Thoracic aorta (tissue), 2 donors: Measurements from ENCODE around the gene LIN7C. TPM values are rescaled to one million over a fixed set of nuclear protein-coding genes. Genes with fewer than 3 reads are reported as not detected.

Experiments
- ATAC-seq: fragments of 150-250 bp; one replicate; pipeline ENCODE4 v1.8.0; 2017; ENCODE audit warnings: low read depth; ENCODE audit not compliant: insufficient number of reproducible peaks, low FRiP score
- DNase-seq: peaks from one replicate; pipeline ENCODE4 v3.0.0-alpha.2; 2020; ENCODE audit warnings: low spot score
- H3K27ac ChIP-seq, 2 donors: fragments of 200-600 bp; sonication (generic); 1 replicate in 1 of 2; 2 replicates in 1 of 2; pipeline ENCODE4 v1.5.1; 2016; ENCODE audit warnings: mild to moderate bottlenecking in 2 of 2, moderate library complexity in 2 of 2
- H3K27me3 ChIP-seq: fragments of 200-600 bp; sonication (generic); replicated peaks from 2 replicates; pipeline ENCODE4 v1.6.0; 2016; ENCODE audit warnings: mild to moderate bottlenecking; ENCODE audit not compliant: insufficient read depth
- H3K36me3 ChIP-seq: fragments of 200-600 bp; sonication (generic); one replicate; pipeline ENCODE4 v1.5.1; 2016
- H3K4me1 ChIP-seq, 2 donors: fragments of 200-600 bp; sonication (generic); 1 replicate in 1 of 2; 2 replicates in 1 of 2; pipeline versions ENCODE4 v1.5.1 to v1.6.0; 2016; ENCODE audit warnings: low read depth in 2 of 2, mild to moderate bottlenecking in 1 of 2; ENCODE audit not compliant: control insufficient read depth in 1 of 2
- H3K4me3 ChIP-seq: fragments of 200-600 bp; sonication (generic); 2 replicates; pipeline ENCODE4 v1.5.1; 2016; ENCODE audit warnings: mild to moderate bottlenecking
- H3K9me3 ChIP-seq: fragments of 200-600 bp; sonication (generic); 2 replicates; pipeline ENCODE4 v1.5.1; 2016
- CTCF ChIP-seq: fragments of 200-600 bp; sonication (generic); IDR thresholded peaks from one replicate; pipeline ENCODE4 v1.5.1; 2019; ENCODE audit warnings: antibody characterized with exemption
- total RNA-seq, 2 donors: library from RNA; depleted of rRNA; stranded (reverse); fragments of >200 nt; gene quantifications; one replicate each; pipeline versions ENCODE4 v1.1.0 to v1.2.3, GENCODE V29; 2016

LIN7C gene
- total RNA-seq, 2 donors from 2014 or later: 26.9 to 51.3 TPM

- H3K4me1 ChIP-seq: peaks cover 20 to 31% of the 10 kb centered on the region in 2 donors
- no peak for DNase-seq
- no peaks in the 10 kb centered on the region for H3K9me3 ChIP-seq
- H3K36me3 ChIP-seq: no peaks in the 10 kb centered on the region
- TF ChIP-seq CTCF: no peak
- no peak overlapping the region for H3K4me3 ChIP-seq
- H3K27me3 ChIP-seq: no peaks in the 10 kb centered on the region
- no peak for ATAC-seq
- no peak overlapping the region for H3K27ac ChIP-seq
These were observed 5.5 kb downstream of the LIN7C start for GRCh38 chr11:27501100-27501499.

- H3K27me3 ChIP-seq: no peaks in the 10 kb centered on the region
- TF ChIP-seq CTCF: no peak
- H3K27ac ChIP-seq: no peak overlapping the region
- H3K36me3 ChIP-seq: no peaks in the 10 kb centered on the region
- no peaks in the 10 kb centered on the region for H3K9me3 ChIP-seq
- ATAC-seq: no peak
- no peak overlapping the region for H3K4me3 ChIP-seq
- peaks cover 6 to 14% of the 10 kb centered on the region in 2 donors for H3K4me1 ChIP-seq
- no peak for DNase-seq
These were observed 8.7 kb downstream of the LIN7C start for GRCh38 chr11:27497911-27498310.

GRCh38 chr11:27497284-27497866, 9.2 kb downstream of the LIN7C start:
- H3K27me3 ChIP-seq: no peaks in the 10 kb centered on the region
- H3K27ac ChIP-seq: no peak overlapping the region
- no peak overlapping the region for H3K4me3 ChIP-seq
- no peaks in the 10 kb centered on the region for H3K36me3 ChIP-seq
- peak; percentile 45 for TF ChIP-seq CTCF
- DNase-seq: no peak
- no peak for ATAC-seq
- H3K9me3 ChIP-seq: no peaks in the 10 kb centered on the region
- peaks cover 6 to 14% of the 10 kb centered on the region in 2 donors for H3K4me1 ChIP-seq

- Histone ChIP-seq H3K36me3 (peaks cover under 1% of the 10 kb centered on the region), H3K4me3 (no peak overlapping the region), H3K27ac (no peak overlapping the region), H3K4me1 (peaks cover 6 to 14% of the 10 kb centered on the region in 2 donors), H3K27me3 (no peaks in the 10 kb centered on the region), H3K9me3 (no peaks in the 10 kb centered on the region)
- TF ChIP-seq CTCF: no peak
- DNase-seq: no peak
- ATAC-seq: no peak
These were observed 10.1 kb downstream of the LIN7C start for GRCh38 chr11:27496461-27496860.

- Histone ChIP-seq H3K27ac (no peak overlapping the region), H3K4me1 (peaks cover 6 to 14% of the 10 kb centered on the region in 2 donors), H3K27me3 (no peaks in the 10 kb centered on the region), H3K36me3 (peaks cover 3% of the 10 kb centered on the region), H3K4me3 (no peak overlapping the region), H3K9me3 (no peaks in the 10 kb centered on the region)
- no peak for ATAC-seq
- TF ChIP-seq CTCF: no peak
- no peak for DNase-seq
These were observed 10.8 kb downstream of the LIN7C start for GRCh38 chr11:27495710-27496300.
